Sigmoid colon (tissue), 4 donors: ENCODE measurements around the gene SCN10A.

Experiments
- POLR2A ChIP-seq, 2 donors: fragments of 450-650 bp; IDR thresholded peaks; one replicate each; pipeline ENCODE4 v1.6.1; 2016; ENCODE audit warnings: antibody characterized with exemption in 2 of 2, mild to moderate bottlenecking in 2 of 2, moderate library complexity in 2 of 2
- POLR2AphosphoS5 ChIP-seq, 4 donors: sonication (generic); formaldehyde crosslinking; IDR thresholded peaks; one replicate each; pipeline ENCODE4 v1.6.1; 2017; ENCODE audit warnings: antibody characterized with exemption in 4 of 4
- TF ChIP-seq, protein P1 (sequence below), 4 experiments: fragments of 450-650 bp in 3 of 4; fragments of 200-600 bp in 1 of 4; IDR thresholded peaks; one replicate each; pipeline ENCODE4 v1.5.1; 2016 to 2019; ENCODE audit warnings: antibody characterized with exemption in 4 of 4, mild to moderate bottlenecking in 3 of 4, moderate library complexity in 2 of 4

DNA sequence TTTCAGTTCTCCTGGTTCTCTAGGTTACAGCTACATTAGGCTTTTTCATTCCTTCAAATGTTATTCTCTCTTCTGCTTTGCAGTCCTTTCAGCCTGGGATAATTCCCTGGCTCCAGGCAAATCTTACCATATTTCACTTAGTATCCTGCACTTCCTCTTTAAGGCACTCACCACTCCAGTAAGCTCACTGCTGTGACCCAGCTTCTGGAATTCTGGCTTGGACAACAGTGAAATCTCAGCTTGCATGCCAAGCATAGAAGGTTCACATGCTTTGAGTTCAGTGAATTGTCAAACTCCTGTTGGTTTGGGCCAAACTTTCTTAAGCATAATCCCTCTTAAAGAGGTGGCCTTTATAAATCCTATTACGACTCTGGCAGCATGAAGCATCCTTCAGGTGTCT, 69.4 kb downstream of the SCN10A start:
- TF ChIP-seq, protein P1, sequence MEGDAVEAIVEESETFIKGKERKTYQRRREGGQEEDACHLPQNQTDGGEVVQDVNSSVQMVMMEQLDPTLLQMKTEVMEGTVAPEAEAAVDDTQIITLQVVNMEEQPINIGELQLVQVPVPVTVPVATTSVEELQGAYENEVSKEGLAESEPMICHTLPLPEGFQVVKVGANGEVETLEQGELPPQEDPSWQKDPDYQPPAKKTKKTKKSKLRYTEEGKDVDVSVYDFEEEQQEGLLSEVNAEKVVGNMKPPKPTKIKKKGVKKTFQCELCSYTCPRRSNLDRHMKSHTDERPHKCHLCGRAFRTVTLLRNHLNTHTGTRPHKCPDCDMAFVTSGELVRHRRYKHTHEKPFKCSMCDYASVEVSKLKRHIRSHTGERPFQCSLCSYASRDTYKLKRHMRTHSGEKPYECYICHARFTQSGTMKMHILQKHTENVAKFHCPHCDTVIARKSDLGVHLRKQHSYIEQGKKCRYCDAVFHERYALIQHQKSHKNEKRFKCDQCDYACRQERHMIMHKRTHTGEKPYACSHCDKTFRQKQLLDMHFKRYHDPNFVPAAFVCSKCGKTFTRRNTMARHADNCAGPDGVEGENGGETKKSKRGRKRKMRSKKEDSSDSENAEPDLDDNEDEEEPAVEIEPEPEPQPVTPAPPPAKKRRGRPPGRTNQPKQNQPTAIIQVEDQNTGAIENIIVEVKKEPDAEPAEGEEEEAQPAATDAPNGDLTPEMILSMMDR (IDR thresholded peaks at IDR 0.05), result no peak
- TF ChIP-seq POLR2A (IDR thresholded peaks at IDR 0.05) (no peak), POLR2AphosphoS5 (IDR thresholded peaks at IDR 0.05) (no peak)
